ENCODE results near the gene STIP1. TPM values are rescaled to one million over a fixed set of nuclear protein-coding genes. Genes with fewer than 3 reads are reported as not detected.

Gene STIP1
- total RNA-seq, 1 donor from 2014 or later = 91.3 TPM

DNA sequence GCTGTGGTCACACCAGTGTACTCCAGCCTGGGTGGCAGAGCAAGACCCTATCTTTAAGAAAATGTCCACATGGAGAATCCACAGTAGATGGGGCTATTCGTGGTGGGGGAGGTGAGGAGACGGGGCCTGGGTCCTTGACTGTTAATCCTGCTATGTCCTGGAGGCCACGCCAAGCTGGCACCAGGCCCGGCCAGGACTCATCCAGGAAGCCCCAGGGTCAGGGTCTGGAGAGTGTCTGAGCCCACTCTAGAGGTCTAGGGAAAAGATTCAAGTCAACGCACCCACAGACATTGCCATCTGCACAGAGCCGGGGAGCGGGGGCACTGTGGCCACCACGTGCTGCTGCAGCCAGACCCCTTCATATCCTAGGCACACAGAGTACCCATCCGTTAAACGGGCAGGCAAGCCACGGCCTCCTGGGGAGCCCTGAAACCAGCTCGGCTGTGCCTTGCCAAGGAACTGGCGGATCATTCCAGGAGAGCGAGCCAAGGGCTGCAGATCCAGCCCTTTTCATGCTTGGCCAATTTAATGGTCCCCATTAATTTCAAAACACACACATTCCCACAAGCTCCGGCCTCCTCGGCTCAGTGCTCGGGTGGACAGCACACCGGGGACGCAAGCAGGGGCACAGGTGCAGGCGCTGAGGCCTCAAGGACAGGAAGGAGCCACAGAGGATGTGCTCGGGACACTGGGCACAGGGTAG, 44.7 kb upstream of the STIP1 start:
- Histone ChIP-seq H3K27ac (peak overlapping the region; percentile 5), H3K4me3 (no peak overlapping the region), H3K36me3 (no peaks in the 10 kb centered on the region), H3K4me1 (peaks cover 7% of the 10 kb centered on the region), H3K27me3 (no peaks in the 10 kb centered on the region), H3K9me3 (no peaks in the 10 kb centered on the region)
- no peak for DNase-seq (ENCODE audit: extremely low spot score in 2 of 2)
- TF ChIP-seq POLR2A (IDR thresholded peaks at IDR 0.05) (no peak), POLR2AphosphoS5 (IDR thresholded peaks at IDR 0.05; ENCODE audit: insufficient read depth in 1 of 2, low read depth in 1 of 2) (no peak)
- TF ChIP-seq, protein P1, sequence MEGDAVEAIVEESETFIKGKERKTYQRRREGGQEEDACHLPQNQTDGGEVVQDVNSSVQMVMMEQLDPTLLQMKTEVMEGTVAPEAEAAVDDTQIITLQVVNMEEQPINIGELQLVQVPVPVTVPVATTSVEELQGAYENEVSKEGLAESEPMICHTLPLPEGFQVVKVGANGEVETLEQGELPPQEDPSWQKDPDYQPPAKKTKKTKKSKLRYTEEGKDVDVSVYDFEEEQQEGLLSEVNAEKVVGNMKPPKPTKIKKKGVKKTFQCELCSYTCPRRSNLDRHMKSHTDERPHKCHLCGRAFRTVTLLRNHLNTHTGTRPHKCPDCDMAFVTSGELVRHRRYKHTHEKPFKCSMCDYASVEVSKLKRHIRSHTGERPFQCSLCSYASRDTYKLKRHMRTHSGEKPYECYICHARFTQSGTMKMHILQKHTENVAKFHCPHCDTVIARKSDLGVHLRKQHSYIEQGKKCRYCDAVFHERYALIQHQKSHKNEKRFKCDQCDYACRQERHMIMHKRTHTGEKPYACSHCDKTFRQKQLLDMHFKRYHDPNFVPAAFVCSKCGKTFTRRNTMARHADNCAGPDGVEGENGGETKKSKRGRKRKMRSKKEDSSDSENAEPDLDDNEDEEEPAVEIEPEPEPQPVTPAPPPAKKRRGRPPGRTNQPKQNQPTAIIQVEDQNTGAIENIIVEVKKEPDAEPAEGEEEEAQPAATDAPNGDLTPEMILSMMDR (IDR thresholded peaks at IDR 0.05) = no peak
- intact Hi-C loops (cut with DNase I) = no loop called here

DNA sequence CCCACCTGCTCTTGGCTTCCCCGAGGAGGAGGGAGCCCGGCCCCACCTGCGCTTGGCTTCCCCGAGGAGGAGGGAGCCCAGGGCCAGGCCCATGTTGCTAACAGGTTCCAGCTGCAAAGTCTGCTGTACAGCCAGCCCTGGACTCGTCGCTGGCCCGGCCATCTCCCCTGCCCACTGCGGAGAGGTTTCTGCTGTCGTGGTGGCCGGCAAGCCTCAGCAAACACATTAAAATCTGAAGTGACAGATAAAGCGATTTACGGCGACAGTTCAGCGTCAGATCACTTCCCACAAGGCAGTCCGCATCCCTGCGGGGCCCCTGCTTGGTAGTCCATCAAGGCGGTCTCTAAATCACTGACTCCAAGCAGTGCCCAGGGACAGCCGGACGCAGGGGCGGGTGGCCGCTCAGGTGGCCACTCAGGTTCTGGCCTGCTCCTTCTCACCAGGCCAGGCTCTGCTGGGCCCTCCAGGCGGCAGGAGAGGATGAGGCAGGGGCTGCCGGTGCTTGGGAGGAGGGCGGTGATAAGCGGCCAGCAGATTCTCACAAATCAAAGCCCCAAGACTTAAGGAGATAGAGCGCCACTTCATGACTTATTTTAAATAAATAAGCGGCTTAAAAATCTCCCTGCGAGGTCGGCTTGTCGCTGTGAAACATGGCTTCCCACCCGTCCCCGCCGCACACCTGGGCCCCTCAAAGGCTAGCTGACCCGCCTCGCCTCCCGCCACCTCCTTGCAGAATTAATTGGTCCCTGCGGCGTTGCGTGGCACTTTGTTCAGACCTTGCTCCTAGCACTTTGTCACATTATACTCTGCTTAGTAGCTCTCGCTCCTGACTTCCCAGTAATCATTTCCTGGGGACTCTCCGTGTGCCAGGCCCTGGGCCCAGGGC, 41.1 kb upstream of the STIP1 start:
- Histone ChIP-seq H3K27ac (no peak overlapping the region), H3K27me3 (no peaks in the 10 kb centered on the region), H3K4me1 (peaks cover 23% of the 10 kb centered on the region), H3K9me3 (no peaks in the 10 kb centered on the region), H3K4me3 (no peak overlapping the region), H3K36me3 (no peaks in the 10 kb centered on the region)
- TF ChIP-seq POLR2A (IDR thresholded peaks at IDR 0.05) = no peak
- TF ChIP-seq, protein P1 (IDR thresholded peaks at IDR 0.05) = no peak
- TF ChIP-seq POLR2AphosphoS5 (IDR thresholded peaks at IDR 0.05; ENCODE audit: insufficient read depth in 1 of 2, low read depth in 1 of 2) = no peak
- no peak for DNase-seq (ENCODE audit: extremely low spot score in 2 of 2)
- intact Hi-C loops (cut with DNase I) = no loop called here

DNA sequence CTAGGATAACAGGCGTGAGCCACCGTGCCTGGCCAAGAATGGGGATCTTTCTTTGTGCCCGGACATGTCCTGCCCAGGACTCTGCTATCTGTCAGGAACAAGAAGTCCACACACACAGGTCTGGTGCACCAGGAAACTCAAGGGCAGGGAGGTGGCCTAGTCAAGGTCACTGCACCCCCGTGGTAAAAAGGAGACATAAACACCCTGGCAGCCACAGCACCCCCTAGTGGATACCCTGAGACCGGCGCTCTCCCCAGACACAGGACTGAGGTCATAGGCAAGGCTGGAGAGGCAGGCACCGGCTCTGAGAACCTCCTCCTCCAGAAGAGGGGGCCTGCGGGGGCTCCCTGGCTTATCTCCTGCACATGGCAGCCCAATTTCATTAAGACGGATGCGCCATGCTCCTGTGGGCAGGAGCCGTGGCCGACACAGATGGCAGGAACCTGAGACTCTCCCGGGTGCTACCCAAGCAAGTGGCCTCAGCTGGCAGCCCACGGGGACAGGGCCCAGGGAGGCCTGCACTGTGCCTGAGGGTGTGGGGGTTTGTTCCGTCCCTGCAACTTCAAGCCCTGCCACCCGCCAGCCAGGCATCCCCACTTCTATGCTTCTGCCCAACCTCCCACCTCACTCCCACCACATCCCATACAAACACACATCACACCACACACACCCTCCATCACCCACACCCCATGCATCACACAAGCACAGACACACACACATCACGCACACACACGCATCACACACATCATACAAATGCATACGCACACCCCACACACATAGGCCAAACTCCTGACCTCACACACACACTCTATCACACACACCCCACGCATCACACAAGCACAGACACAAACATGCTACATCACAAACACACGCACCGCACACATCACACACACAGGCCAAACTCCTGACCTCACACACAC, 39.7 kb upstream of the STIP1 start:
- Histone ChIP-seq H3K27ac (no peak overlapping the region), H3K4me3 (no peak overlapping the region), H3K4me1 (peaks cover 18% of the 10 kb centered on the region), H3K27me3 (no peaks in the 10 kb centered on the region), H3K9me3 (no peaks in the 10 kb centered on the region), H3K36me3 (no peaks in the 10 kb centered on the region)
- intact Hi-C loops (cut with DNase I) = no loop called here
- DNase-seq (ENCODE audit: extremely low spot score in 2 of 2) = no peak
- TF ChIP-seq, protein P1 (IDR thresholded peaks at IDR 0.05) = peak in 1 of 3 experiments; percentile 27
- no peak for TF ChIP-seq POLR2A (IDR thresholded peaks at IDR 0.05)

DNA sequence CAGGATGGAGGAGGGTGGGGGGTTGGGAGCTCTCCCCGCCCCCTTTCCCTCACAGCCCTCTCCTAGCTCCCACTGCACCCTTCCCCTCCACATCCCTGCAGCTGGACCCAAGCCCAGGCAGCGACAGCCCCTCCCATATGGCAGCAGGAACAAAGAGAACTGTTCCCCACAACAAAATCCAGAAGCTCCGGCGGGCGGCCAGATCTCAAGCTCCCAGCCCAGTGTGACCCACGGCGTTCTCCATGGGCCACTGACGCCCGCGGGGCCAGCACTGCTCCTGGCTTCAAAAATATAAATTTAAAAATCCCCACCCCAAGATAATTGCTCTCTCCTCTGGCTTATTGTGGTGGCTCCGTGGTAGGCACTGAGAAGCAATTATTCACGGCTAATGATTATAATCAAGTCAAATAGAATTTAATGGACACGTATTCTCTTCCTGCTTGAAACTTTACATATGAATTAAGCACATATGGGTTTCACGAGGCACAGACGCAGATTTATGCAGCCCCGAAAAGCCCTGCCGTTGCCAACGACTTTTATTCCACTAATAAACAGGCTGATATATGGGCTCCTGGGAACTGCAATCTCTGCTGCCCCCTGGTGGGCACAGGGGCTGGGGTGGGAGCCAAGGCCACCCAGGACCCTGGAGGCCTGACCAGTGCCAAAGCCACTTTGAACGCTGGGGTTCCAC, 37.6 kb upstream of the STIP1 start:
- intact Hi-C loops (cut with DNase I) = loop anchor here (1.0 kb wide), 1 partner anchor 148 kb away; no protein-coding TSS in a partner anchor
- H3K36me3 ChIP-seq = no peaks in the 10 kb centered on the region
- TF ChIP-seq POLR2A (IDR thresholded peaks at IDR 0.05) (no peak), POLR2AphosphoS5 (IDR thresholded peaks at IDR 0.05; ENCODE audit: insufficient read depth in 1 of 2, low read depth in 1 of 2) (peak; percentile 38 to 48)
- TF ChIP-seq, protein P1 (IDR thresholded peaks at IDR 0.05) = peak; percentile 91 to 97 (median 96)
- peak overlapping the region; percentile 12 to 34 for H3K4me3 ChIP-seq
- H3K4me1 ChIP-seq = peaks cover 25% of the 10 kb centered on the region
- H3K9me3 ChIP-seq = no peaks in the 10 kb centered on the region
- no peaks in the 10 kb centered on the region for H3K27me3 ChIP-seq
- peak overlapping the region; percentile 69 for H3K27ac ChIP-seq
- DNase-seq (ENCODE audit: extremely low spot score in 2 of 2) = no peak
